Keratinocyte (primary cell): ENCODE results near the gene ADD2. TPM values are rescaled to one million over a fixed set of nuclear protein-coding genes. Genes with fewer than 3 reads are reported as not detected.

Source experiments
- DNase-seq: peaks from one replicate; pipeline ENCODE4 v3.0.0-alpha.2; 2011; ENCODE audit warnings: low read depth, missing footprints, low spot score
- FAIRE-seq: peaks from 2 replicates; lab custom pipeline; 2011; peaks lifted over from hg19 to GRCh38; lab: Jason Lieb, UNC
- H2AFZ ChIP-seq: 2 replicates; pipeline ENCODE4 v1.6.0; 2012; ENCODE audit warnings: low read length, control low read depth, inconsistent platforms; ENCODE audit not compliant: control insufficient read depth
- H3K27ac ChIP-seq: 2 replicates; pipeline ENCODE4 v1.5.1; 2011; ENCODE audit warnings: low read length; ENCODE audit not compliant: control insufficient read depth, insufficient read depth
- H3K27me3 ChIP-seq: 3 replicates; pipeline ENCODE4 v1.6.0; 2011; ENCODE audit warnings: low read length; ENCODE audit not compliant: control insufficient read depth, insufficient read depth; ENCODE audit errors: extremely low read depth
- H3K36me3 ChIP-seq, 2 experiments: 2 replicates in 1 of 2; 3 replicates in 1 of 2; pipeline ENCODE4 v1.5.1; 2011; ENCODE audit warnings: low read length in 2 of 2, mild to moderate bottlenecking in 1 of 2; ENCODE audit not compliant: control insufficient read depth in 2 of 2, insufficient read depth in 2 of 2; ENCODE audit errors: extremely low read depth in 1 of 2
- H3K4me1 ChIP-seq: 3 replicates; pipeline ENCODE4 v1.5.1; 2011; ENCODE audit warnings: low read length; ENCODE audit not compliant: control insufficient read depth, insufficient read depth; ENCODE audit errors: extremely low read depth
- H3K4me2 ChIP-seq: 3 replicates; pipeline ENCODE4 v1.6.0; 2011; ENCODE audit warnings: low read depth, low read length; ENCODE audit not compliant: control insufficient read depth, insufficient read depth; ENCODE audit errors: extremely low read depth
- H3K4me3 ChIP-seq, 3 experiments: fragments of 200-600 bp in 1 of 3; sonication (generic) in 1 of 3; 2 replicates in 2 of 3; 3 replicates in 1 of 3; pipeline ENCODE4 v1.5.1; 2011 to 2016; ENCODE audit warnings: low read length in 3 of 3, mild to moderate bottlenecking in 3 of 3, control low read depth in 2 of 3, inconsistent platforms in 1 of 3, low read depth in 1 of 3, mixed read lengths in 1 of 3, mixed run types in 1 of 3, moderate library complexity in 1 of 3; ENCODE audit not compliant: control insufficient read depth in 2 of 3, insufficient read depth in 2 of 3; ENCODE audit errors: extremely low read depth in 1 of 3
- H3K79me2 ChIP-seq: 2 replicates; pipeline ENCODE4 v1.6.0; 2012; ENCODE audit warnings: low read length; ENCODE audit not compliant: control insufficient read depth, insufficient read depth
- H3K9ac ChIP-seq: 3 replicates; pipeline ENCODE4 v1.6.0; 2011; ENCODE audit warnings: low read length; ENCODE audit not compliant: control insufficient read depth, insufficient read depth; ENCODE audit errors: extremely low read depth
- H3K9me1 ChIP-seq: 3 replicates; pipeline ENCODE4 v1.6.0; 2011; ENCODE audit warnings: low read length; ENCODE audit not compliant: control insufficient read depth, insufficient read depth; ENCODE audit errors: extremely low read depth
- H3K9me3 ChIP-seq: 2 replicates; pipeline ENCODE4 v1.5.1; 2012; ENCODE audit warnings: low read depth, low read length; ENCODE audit not compliant: control insufficient read depth
- H4K20me1 ChIP-seq: 3 replicates; pipeline ENCODE4 v1.6.0; 2011; ENCODE audit warnings: low read length; ENCODE audit not compliant: control insufficient read depth, insufficient read depth; ENCODE audit errors: extremely low read depth
- EZH2 ChIP-seq: IDR thresholded peaks from one replicate; pipeline ENCODE4 v1.6.1; 2012; ENCODE audit warnings: inconsistent platforms, mild to moderate bottlenecking, low read length, moderate library complexity
- dilution Hi-C: fragments of 300-500 bp; cut with MboI; formaldehyde crosslinking; loops from one replicate; pipeline ENCODE4 v1.7.0; 2020; ENCODE audit warnings: low sequenced_read_pairs; ENCODE audit not compliant: extremely low pct_ligation_motif_present
- polyA plus RNA-seq, 5 experiments: library from polyadenylated mRNA; depleted of rRNA in 3 of 5; stranded (reverse) in 3 of 5; stranded (forward) in 1 of 5; unstranded in 1 of 5; fragments of >200 nt; gene quantifications; 1 replicate in 1 of 5; 2 replicates in 3 of 5; 3 replicates in 1 of 5; pipeline versions ENCODE4 v1.2.1 to v1.2.3, GENCODE V29; 2011 to 2012; ENCODE audit warnings: missing spikeins in 2 of 5, low read depth in 1 of 5, low replicate concordance in 1 of 5
- TF ChIP-seq, protein P1 (sequence below), 3 experiments: IDR thresholded peaks in 1 of 3; conservative IDR thresholded peaks in 1 of 3; optimal IDR thresholded peaks in 1 of 3; 2 replicates in 2 of 3; 3 replicates in 1 of 3; pipeline versions ENCODE3 to v1.5.1; 2011; ENCODE audit warnings: low read length in 3 of 3, mild to moderate bottlenecking in 3 of 3, moderate library complexity in 2 of 3, control low read depth in 1 of 3, inconsistent platforms in 1 of 3; ENCODE audit not compliant: insufficient read depth in 2 of 3; ENCODE audit errors: extremely low read depth in 1 of 3

ADD2 gene
- polyA plus RNA-seq, 1 donor (not counting 4 experiments of a cell fraction or from before 2014, with no cell fraction given): 0.05 TPM

DNA sequence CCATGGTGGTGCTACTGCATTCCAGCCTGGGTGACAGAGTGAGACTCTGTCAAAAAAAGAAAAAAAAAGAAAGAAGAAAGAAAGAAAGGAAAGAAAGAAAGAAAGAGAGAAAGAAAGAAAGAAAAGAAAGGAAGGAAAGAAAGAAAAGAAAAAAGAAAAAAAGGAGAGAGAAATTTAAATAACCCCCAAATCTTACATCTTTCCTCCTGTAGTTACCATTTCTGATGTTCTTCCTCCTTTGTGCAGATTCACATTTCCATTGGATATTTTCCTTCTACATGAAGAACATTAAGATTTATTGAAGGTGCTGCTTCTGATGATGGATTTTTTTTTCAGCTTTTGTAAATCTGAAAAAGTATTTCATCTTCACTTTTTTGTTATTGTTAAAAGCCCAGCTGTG lies 117.0 kb downstream of the ADD2 start:
- no peak overlapping the region for H2AFZ ChIP-seq
- no peaks in the 10 kb centered on the region for H3K4me1 ChIP-seq
- no peaks in the 10 kb centered on the region for H3K9me1 ChIP-seq
- no peaks in the 10 kb centered on the region for H3K9me3 ChIP-seq
- H3K27ac ChIP-seq: no peak overlapping the region
- no peaks in the 10 kb centered on the region for H3K36me3 ChIP-seq
- DNase-seq (no peak), FAIRE-seq (no peak)
- peaks cover 13% of the 10 kb centered on the region for H3K27me3 ChIP-seq
- no peak overlapping the region for H3K4me3 ChIP-seq
- TF ChIP-seq, protein P1, sequence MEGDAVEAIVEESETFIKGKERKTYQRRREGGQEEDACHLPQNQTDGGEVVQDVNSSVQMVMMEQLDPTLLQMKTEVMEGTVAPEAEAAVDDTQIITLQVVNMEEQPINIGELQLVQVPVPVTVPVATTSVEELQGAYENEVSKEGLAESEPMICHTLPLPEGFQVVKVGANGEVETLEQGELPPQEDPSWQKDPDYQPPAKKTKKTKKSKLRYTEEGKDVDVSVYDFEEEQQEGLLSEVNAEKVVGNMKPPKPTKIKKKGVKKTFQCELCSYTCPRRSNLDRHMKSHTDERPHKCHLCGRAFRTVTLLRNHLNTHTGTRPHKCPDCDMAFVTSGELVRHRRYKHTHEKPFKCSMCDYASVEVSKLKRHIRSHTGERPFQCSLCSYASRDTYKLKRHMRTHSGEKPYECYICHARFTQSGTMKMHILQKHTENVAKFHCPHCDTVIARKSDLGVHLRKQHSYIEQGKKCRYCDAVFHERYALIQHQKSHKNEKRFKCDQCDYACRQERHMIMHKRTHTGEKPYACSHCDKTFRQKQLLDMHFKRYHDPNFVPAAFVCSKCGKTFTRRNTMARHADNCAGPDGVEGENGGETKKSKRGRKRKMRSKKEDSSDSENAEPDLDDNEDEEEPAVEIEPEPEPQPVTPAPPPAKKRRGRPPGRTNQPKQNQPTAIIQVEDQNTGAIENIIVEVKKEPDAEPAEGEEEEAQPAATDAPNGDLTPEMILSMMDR (optimal IDR thresholded peaks at IDR 0.05 in 1 of 3, IDR thresholded peaks at IDR 0.05 in 1 of 3, conservative IDR thresholded peaks at IDR 0.05 in 1 of 3; ENCODE audit: extremely low read depth in 1 of 3, insufficient read depth in 2 of 3, low read length in 3 of 3): no peak
- no peak for TF ChIP-seq EZH2
- H3K4me2 ChIP-seq: no peak overlapping the region
- H4K20me1 ChIP-seq: no peaks in the 10 kb centered on the region
- no peak overlapping the region for H3K9ac ChIP-seq
- no peaks in the 10 kb centered on the region for H3K79me2 ChIP-seq
- dilution Hi-C loops: no loop called here

DNA sequence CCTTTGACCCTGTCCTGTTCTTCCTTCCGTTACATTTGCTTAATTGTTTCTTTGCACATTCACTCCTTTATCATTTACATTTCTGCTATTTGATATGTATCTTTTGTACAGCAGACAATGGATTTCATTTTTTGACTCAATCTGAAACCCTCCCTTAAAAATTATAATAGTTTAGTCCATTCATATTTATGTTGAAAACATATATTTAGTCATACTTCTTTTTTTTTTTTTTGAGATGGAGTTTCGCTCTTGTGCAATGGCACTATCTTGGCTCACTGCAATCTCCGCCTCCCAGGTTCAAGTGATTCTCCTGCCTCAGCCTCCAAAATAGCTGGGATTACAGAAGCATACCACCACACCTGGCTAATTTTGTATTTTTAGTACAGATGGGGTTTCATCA lies 119.0 kb downstream of the ADD2 start:
- DNase-seq: no peak
- no peaks in the 10 kb centered on the region for H3K4me1 ChIP-seq
- H3K79me2 ChIP-seq: no peaks in the 10 kb centered on the region
- no peak for FAIRE-seq
- H3K36me3 ChIP-seq: no peaks in the 10 kb centered on the region
- no peak overlapping the region for H3K9ac ChIP-seq
- no peaks in the 10 kb centered on the region for H3K9me3 ChIP-seq
- TF ChIP-seq EZH2: no peak
- TF ChIP-seq, protein P1 (optimal IDR thresholded peaks at IDR 0.05 in 1 of 3, IDR thresholded peaks at IDR 0.05 in 1 of 3, conservative IDR thresholded peaks at IDR 0.05 in 1 of 3; ENCODE audit: extremely low read depth in 1 of 3, insufficient read depth in 2 of 3, low read length in 3 of 3): no peak
- no peak overlapping the region for H3K4me2 ChIP-seq
- no peak overlapping the region for H2AFZ ChIP-seq
- dilution Hi-C loops: loop anchor here (25.0 kb wide), 2 partner anchors 187 to 337 kb away; partner anchors contain the start of gene FAM136A
- no peaks in the 10 kb centered on the region for H4K20me1 ChIP-seq
- H3K9me1 ChIP-seq: no peaks in the 10 kb centered on the region
- H3K4me3 ChIP-seq: no peak overlapping the region
- H3K27me3 ChIP-seq: peaks cover 3% of the 10 kb centered on the region
- H3K27ac ChIP-seq: no peak overlapping the region
